LNCAP (cell line): ENCODE results near the gene ATG4D.

Source experiments
- CTCF ChIP-seq: fragments of 450-650 bp; IDR thresholded peaks from 2 replicates; pipeline ENCODE4 v1.5.1; 2017; ENCODE audit warnings: mild to moderate bottlenecking

ATG4D gene

DNA sequence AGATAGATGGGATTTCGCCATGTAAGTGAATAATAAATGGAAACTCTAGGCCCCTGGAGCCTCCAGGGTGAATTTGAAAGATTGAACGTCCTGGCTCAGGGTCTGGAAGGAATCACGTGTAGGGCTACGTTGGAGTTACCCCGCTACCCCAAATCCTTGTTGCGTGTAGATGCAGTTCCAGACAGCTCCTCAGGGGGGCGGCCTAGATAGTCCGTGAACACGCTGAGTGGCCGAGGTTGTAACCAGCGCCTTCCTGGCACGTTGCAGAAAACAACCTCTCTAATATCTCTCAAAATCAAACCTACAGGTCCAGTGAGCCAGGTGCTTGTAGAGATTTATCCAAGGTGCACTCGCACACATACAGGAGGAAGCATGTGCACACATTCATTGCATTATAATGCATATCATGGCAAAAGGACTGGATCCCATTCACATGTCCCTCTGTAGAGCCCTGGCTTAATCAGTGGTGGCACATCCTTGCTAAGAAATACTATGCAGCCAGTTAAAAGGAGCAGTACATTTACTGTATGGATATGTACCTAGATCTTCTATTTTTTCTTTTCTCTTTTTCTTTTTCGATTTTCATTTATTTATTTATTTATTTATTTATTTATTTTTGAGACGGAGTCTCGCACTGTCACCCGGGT lies 38.0 kb upstream of the ATG4D start:
- peak; percentile 58 for TF ChIP-seq CTCF

GRCh38 chr19:10508036-10508435 lies 35.7 kb upstream of the ATG4D start:
- TF ChIP-seq CTCF: no peak

- no peak for TF ChIP-seq CTCF
Observed at GRCh38 chr19:10508707-10509106, 35.0 kb upstream of the ATG4D start.

DNA sequence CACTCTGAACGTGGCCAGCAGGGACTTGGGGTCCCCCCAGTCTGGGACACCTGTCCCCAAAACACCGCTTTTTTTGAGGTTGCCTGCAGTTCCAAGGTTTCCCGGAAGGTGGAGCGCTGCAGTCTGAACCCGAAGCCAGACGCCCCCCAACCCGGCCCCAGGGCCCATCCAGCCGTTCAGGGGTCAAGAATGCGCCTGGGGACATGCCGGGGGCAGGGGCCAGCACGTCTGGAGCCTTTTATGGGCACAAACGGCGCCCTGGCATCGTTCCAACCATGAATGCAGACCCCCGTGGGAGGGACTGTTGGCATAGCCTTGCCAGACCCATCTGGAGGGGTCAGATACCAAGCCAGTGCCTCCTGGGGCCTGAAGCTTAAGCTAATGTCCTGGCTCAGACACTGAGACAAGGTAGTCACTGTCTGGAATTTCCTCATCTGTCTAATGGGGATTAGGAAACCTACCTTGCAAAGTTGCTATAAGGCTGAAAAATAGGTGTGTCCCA lies 33.4 kb upstream of the ATG4D start:
- peak; percentile 44 for TF ChIP-seq CTCF

GRCh38 chr19:10513223-10513622 lies 30.5 kb upstream of the ATG4D start:
- no peak for TF ChIP-seq CTCF

- TF ChIP-seq CTCF: no peak
Observed at GRCh38 chr19:10514211-10515145, 29.2 kb upstream of the ATG4D start.

DNA sequence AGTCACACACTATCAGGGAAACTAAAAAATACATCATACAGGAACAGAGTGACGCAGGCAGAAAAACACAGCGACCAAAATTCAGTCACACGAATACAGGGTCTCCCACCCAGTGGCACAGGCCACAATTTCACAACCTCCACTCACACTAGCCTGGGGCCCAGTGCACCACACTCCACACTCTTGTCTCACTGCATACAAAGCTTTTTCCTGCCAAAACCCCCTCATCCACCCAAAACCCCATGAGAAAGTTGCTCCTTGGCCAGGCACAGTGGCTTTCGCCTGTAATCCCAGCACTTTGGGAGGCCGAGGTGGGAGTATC lies 27.7 kb upstream of the ATG4D start:
- no peak for TF ChIP-seq CTCF
